Umbilical cord (tissue), 2 donors: Measurements from ENCODE around the gene JMJD1C. TPM values are rescaled to one million over a fixed set of nuclear protein-coding genes. Genes with fewer than 3 reads are reported as not detected.

Experiments
- DNase-seq: peaks from one replicate; pipeline ENCODE4 v3.0.0-alpha.2; 2015; ENCODE audit warnings: low spot score
- total RNA-seq: library from RNA; depleted of rRNA; stranded (reverse); fragments of >200 nt; gene quantifications from one replicate; pipeline ENCODE4 v1.2.3, GENCODE V29; 2014; ENCODE audit warnings: low replicate concordance; ENCODE audit not compliant: insufficient read depth

JMJD1C gene
- total RNA-seq, 1 donor from 2014 or later, result 80.7 TPM

DNA sequence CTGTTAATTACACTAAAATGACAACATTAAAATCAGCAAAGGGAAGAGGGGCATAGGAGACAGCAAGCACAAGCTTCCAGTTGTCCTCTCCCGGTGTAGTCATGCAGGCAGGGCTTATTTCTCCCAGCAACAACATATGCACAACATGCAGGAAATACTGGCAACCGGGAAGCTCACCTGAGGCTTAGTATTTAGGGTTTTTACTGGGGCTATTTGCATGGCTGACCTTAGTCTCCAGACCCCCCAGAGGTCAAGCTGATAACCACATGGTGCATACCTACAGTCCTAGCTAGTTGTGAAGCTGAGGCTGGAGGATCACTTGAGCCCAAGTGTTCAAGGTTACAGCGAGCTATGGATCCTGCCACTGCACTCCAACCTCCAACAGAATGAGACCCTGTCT is 12.8 kb upstream of the JMJD1C start:
- DNase-seq, result no peak

DNA sequence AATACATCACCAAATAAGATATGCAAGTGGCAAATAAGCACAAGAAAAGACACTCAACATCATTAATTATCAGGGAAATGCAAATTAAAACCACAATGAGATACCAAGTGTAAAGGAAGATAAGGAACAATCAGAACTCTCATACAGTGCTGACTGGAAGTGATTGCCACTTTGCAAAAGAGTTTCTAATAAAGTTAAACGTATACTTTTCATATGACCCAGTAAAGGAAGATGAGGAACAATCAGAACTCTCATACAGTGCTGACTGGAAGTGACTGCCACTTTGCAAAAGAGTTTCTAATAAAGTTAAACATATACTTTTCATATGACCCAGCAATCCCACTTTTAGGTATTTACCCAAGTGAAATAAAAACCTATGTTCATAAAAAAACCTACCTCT is 12.2 kb upstream of the JMJD1C start:
- no peak for DNase-seq

DNA sequence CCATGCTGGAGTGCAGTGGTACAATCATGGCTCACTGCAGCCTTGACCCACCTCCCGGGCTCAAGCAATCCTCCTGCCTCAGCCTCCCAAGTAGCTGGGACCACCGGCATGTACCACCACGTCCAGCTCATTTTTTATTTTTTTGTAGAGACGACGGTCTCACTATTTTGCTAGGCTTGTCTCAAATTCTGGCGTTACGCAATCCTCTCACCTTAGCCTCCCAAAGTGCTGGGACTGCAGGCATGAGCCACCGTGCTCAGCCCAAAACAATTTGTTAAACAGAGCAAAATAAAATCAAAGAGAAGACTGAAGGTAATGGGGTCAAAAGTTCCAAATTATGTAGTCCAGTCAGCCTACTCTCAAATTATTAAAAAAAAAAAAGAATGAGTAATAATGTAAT is 8.7 kb upstream of the JMJD1C start:
- DNase-seq, result no peak

DNA sequence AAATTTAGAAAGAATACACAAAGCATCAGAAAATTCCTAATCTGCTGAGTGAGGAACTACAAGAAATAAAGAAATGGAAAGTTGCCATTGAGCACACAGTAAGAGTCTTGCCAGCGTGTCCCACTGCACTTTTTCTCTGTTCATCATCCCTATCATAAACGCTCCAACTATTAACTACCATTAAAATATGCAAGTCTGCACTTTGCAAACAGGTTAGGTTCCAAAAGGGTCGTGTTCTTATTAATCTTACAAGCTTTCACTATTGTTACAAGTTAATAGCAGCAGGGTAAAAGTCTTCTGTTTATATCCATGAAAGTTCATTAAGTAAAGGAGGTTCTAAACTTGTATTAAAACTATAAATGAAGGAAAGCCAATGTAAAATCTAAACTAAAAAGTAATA is 5.2 kb upstream of the JMJD1C start:
- DNase-seq, result no peak

DNA sequence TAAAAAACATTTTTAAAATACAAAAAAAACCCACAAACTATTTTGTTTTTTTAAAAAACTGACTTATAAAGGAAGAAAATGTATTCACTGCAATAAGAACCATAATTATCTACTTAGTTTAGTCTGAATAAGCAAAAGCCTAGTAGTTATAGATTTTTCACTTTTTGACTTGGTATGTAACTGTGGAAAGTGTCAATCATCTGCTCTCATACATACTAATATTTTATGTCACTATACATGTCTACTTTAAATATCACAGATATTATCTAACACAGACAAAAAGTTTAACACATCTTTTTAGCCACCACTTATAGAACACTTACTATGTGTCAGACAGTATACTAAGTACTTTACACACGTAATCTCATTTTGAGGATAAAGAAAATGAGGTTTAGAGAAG is 3.2 kb upstream of the JMJD1C start:
- no peak for DNase-seq

DNA sequence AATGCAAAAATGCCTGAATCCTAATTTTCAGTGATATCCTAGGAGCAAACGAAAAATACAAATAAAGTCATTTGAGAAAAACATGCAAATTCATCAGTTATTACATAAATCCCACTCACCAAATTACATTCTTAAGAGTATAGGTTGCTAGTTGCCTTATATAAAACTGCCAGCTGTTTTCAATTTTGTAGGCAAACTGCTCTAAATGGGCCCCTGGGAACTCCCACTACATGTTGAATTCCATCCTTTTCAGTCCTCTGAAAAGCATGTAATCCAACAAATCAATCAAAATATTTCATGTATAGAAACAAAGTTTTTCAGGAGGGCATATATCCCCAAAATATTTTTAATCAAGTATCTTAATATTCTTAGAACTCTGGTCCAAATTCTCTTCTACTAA is 2.1 kb upstream of the JMJD1C start:
- DNase-seq, result no peak

DNA sequence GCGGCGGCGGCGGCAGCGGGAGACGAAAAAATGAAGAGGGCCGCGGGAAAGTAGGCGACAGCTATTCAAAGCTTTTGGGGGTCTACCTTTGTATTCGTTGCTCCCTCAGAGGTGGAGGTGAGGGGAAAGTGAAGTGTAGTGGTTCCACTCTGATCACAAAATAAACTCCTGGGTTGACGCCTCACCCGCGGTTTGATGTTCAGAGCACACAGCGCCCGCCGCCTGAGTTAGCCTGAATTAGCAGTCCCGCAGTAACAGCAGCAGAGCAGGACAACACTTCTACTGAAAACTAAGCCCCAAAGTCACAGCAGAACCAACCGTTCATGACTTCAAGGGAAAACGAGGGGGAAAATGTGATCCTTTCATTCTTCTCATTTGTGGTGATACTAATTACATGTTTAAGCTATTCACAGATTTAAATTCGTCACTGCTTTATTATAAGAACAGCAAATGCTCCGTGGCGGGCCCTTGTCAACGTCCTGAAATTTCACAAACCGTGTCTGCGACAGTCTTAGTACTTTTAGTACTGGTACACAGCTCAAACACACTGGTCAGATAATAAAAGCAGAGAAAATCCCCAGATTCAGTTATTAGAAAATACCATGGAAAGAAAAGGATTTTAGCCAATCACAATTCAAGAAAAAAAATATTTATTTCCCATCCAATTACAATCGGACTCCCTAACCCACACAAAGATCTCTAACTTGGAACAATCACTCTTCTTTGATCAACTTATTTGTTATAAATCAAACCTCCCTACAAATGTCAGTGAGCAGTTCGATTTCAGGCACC is 563 bp upstream of the JMJD1C start:
- peak; percentile 63 for DNase-seq

DNA sequence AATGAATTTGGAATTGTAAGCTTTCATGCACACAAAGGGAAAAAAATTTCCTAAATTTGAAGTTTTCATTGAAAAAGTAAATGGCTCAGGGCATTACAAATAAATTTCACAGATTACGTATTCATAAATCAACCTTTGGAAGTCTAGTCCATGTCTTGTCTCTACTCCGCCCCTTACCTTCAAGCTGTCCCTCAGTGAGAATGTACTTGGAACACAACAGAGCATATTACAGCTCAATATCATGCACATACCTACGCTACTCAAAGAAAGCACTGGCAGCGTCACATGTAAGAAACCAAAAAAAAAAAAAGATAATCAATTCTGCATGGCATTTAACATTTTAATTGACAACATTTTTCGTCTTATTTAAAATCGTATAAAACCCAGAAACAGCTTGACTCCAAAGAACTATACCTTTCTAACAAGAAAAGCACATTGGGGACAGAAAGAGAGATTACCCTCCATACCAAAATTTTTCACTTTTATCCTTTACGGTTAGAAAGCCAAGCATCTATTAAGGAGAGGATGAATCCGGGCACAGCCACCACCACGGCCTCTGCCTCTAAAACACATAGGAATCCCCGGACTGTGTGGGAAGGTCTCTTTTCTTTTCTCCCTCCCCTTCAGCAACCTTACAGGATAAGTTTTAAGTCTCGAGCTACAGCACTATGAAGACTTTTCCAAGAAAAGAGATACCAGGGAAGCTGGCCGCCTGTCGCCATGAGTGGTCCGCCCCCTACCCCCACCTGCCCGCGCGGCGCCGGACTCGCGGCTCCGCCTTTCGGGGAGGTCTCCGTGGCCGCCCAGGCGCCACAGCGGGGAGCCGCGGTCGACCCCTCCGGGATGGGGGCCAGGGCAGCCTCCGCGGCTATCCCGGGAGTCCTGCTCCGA is 1.1 kb downstream of the JMJD1C start:
- peak; percentile 79 for DNase-seq

DNA sequence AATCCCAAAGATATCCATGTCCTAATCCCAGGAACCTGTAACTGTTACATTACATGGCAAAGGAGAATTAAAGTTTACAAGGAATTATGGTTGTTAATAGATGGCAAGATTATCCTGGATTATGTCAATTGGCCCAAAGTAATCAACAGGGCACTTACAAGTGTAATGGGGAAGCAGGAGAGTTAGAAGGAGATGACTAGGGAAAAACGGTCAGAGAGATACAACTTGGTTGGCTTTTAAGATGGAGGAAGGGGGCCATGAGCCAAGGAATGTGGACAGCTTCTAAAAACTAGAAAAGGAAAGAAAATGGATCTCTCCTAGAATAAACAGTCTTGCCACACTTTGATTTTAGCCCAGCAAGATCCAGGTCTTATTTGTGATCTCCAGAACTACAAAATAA is 3.3 kb downstream of the JMJD1C start:
- DNase-seq, result no peak

DNA sequence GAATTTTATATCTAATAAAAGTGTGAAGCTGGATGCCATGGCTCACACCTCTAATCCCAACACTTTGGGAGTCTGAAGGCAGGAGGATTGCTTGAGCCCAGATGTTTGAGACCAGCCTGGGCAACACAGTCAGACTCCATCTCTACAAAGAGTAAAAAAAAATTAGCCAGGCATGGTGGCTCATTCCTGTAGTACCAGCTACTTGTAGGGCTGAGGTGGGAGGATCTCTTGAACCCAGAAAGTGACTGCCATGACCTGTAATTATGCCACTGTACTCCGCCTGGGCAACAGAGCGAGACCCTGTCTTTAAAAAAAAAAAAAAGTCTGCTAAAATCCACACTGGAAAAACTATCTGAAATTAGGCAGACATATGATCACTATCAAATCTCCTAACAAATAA is 7.6 kb downstream of the JMJD1C start:
- no peak for DNase-seq

DNA sequence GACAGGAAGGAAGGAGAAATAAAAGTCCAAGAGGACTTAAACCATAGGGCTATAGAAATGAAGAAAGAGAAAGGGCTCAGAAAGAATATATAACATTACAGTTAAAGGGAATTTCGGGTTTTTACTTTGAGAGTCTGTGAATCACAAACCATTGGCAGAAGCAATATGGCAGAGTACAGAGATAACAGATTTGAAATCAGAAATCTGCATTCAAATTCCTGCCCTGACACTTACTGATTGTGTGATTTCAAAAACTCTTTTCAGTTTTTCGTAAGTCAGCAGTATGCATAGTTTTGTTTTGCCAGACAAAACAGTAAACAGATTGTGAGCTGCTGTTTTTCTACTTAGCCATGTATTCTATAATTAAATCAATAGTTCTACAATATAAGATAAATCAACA is 8.2 kb downstream of the JMJD1C start:
- DNase-seq, result no peak

DNA sequence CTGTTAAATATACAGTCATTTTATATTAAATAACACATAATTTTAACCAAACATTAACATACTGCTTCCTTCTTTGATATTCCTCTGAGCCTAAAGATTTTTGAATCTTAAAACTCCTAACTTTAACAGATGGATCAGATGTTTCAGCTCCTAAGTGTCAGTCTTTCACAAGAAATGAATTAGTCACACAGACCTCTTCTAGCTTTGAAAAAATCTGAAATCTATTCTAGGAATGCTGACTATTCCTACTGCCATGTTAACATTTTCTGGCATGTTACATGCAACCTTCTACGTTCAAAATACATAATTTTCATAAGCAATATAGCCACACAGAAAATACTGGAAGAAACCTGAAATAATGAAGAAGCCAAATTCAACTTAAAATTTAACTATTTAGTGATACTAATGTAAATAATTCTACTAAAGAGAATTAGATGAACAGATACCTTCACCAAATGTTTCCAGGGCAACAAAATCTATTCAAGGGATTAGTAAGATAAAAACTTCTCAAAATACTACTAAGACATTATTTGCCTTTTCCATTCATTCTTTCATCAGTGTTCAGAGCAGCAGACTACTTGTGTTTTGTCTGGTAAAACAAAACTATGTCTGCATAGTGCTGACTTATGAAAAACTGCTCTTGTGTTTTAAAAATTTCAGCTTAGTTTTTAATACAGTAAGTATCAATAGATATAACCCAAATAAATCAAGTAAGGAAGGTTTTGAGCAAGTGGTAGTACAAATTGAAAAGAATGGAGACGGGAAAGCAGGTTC is 9.2 kb downstream of the JMJD1C start:
- peak; percentile 45 for DNase-seq

DNA sequence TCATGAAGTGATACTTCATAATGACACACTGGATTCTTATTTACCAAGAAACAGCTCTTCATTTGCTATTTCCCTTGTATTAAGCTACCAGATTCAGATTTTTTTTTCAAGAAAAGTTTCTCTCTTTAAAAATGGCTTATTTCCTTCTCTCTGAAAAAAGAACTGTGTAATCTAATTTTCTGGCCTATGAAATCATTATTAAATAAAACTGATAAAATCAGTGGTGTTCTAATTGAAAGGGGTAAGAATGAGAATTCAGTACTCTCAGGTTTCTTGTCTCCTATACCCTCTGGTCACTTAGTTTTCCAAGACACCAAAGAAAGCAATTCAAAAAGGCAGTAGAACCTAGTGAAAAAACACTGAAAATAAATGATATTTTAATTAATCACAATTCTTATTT is 10.3 kb downstream of the JMJD1C start:
- no peak for DNase-seq

DNA sequence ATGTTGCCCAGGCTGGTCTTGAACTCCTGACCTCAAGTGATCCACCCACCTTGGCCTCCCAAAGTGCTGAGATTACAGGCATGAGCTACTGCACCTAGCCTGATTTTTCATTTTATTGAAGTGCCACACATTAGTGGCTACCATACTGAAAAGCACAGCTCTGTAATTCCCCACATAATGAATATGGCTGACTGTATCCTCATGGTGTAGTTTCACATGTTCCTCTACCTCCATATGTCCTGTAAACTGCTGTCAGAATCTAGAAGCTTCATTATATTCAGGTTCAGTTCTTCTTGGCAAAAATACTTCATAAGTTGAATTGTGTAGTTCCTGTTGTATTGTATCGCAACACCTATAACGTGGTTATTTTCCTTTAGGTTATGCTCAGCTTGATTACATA is 11.1 kb downstream of the JMJD1C start:
- no peak for DNase-seq

DNA sequence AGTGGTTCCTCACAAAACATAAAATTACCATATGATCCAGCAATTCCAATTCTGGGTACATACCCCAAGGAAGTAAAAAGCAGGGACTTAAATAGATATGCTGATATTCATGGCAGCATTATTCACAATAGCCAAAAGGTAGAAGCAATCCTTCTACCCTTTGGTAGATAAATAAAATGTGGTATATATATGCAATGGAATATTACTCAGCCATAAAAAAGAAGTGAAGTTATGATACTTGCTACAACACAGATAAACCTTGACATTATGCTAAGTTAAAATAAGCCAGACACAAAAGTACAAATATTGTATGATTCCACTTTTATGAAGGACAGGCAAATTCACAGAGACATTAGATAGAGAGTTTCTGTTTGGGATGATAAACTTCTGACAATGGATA is 13.3 kb downstream of the JMJD1C start:
- DNase-seq, result no peak

DNA sequence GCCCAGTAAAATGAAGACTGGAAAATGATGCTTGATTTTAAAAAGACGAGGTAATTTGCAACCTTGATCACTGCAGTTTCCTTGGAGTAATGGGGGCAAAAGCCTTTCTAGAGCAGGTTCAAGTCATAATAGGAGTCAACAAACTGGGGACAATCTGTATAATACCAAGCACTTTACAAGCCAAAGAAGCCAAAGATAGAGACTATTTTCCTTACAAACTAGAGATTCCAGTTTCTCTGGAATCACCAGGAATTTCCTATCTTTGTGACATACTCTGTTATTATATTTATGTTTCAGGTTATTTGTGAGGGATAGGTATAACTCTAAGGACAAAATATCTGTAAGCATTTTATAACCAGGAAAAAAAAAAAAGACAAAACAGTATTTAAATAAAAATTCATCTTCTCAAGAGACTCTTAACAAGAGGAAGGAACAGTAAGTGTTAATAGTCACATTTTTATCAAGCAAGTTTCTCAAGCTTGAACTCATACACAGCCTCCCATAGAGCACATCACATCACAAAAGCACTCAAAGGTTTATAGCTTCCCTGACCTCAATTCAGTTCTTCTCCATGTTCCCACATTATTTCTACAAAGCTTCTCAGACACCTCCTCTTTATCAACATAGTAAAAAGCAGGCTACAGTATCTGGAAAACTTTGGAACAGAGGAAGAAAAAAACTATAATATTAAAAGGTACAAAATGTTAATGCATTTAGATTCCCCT is 18.9 kb downstream of the JMJD1C start:
- DNase-seq, result no peak

DNA sequence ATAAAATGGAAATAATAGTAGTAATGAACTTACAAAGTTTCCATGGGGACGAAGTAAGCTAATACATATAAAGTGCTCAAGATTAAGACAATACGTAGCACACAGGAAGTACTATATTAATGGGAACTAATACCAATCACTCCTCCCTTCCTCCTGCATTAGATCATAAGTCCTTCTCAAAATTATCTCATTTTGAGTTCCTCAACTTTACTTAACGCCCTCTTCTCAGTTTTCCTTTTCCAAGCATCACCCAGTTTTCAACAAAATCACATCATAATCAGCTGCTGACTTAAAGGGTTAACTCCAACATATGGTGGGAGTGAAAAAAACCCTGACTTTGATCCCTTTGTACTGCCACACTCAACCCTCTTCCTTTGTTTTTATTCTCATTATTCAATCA is 24.4 kb downstream of the JMJD1C start:
- no peak for DNase-seq

DNA sequence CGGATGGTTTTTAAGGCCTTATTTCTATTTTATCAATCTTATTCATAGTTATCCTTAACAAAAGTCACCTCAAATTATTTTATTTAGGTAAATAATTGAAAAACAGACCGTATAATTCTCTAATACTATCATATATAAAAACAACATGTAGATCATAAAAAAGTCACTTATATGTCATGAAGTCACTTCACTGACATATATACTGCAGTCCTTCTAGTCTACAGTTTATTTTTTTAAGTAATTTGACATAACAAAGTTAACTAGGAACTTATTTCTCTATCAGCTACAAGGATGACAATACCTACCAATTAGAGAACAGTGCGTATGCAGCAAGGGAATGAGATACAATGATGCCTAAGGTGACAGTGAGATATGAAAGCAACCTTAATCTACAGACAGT is 26.2 kb downstream of the JMJD1C start:
- DNase-seq, result no peak

DNA sequence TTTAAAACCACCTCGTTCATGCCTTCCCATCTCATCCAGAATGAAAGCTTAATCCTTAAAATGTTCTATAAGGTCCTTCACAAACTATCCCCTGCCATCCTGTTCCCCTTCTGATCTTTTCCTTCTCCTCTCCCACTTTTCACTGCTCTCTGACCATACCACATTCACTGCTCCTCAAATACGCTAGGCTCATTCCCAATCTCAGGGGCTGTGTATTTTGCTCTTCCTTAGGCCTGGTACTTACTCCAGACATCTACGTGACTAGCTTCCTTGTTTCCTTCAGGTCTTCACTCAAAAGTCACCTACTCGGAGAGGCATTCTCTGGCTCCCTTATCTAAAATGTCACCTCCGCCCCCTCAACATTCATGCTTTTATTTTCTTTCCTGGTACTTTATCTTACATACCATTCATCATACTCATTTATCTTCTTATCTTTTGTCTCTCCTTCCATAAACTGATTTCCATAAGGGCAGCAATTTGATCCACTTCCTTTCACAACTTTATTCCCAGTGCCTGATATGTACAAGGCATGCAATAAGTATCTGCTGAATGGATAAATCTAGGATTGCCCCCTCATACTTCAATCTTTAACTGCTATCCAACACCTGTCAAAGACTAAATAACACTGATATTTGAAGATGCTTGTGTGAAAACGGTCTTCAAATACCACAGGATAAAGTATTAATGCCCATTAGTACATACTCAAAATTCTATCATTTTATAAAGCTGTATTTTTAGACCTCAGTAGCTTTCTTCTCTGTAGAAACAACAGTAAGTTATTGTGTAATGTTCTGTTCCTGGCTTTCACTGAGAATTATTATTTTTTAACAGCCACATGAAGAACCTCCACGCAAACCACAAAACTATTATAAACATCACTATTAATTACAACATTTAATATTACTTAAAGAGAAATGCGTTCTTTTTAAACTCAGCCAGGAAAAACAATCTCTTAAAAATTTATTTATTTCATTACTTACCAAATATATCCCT is 27.0 kb downstream of the JMJD1C start:
- peak; percentile 21 for DNase-seq
